GM13977 (cell line): Measurements from ENCODE around the gene TM7SF2.

Experiments
- DNase-seq: peaks from one replicate; pipeline ENCODE4 v3.0.0; 2012; ENCODE audit warnings: low spot score
- CTCF ChIP-seq: IDR thresholded peaks from 2 replicates; pipeline ENCODE4 v1.5.1; 2012; ENCODE audit warnings: mild to moderate bottlenecking, control low read depth; ENCODE audit not compliant: insufficient read depth; ENCODE audit errors: extremely low read depth, missing control alignments
- in situ Hi-C: fragments of 300-500 bp; cut with MboI; formaldehyde crosslinking; loops from one replicate; pipeline ENCODE4 v1.12.0; 2022; ENCODE audit warnings: low sequenced_read_pairs, low pct_unique_long_range_greater_than_20kb, mixed read lengths, inconsistent platforms; ENCODE audit not compliant: unreplicated experiment

TM7SF2 gene

DNA sequence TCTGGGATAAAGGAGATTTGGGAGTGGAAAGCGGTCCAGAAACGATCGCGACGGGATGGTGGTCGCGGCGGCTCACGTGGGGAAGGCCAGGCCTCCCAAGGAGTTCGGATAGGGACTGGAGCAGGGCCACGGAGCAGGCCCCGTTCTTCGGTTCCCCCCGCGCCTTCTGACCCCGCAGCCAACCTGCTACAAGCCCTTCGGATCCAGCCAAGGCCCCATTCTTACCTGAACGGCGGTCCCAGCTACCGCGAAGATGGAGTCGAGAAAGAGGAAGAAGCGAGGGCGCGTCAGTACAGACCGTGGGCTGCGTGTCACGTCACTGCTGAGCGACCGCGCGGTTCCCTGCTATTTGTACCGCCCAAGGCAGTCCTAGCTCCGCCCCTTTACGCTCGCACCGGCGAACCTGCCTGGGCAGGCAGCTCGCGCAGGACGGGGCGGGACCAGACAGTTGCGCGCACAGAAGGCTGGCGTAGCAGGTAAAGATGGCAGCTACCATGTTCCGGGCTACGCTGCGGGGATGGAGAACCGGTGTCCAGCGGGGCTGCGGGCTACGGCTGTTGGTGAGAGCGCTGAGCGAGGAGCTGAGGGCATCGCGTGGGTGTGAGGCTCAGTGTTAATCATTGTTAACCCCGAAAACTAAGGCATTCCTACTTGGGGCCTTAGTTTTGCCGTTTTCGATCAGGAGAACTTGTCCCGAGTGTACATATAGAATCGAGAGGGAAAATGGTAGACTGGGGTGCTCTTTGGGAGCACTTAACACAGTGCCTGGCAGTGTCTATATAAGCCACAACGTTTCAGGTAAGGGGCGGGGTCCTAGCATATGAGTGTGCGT, 10.4 kb downstream of the TM7SF2 start, which contains the start of the genes FAU and MRPL49:
Gene FAU (minus strand): TSS at position 270 of the 832 bp plus-strand sequence. CDS start 321 bp downstream, outside the sequence.
Gene MRPL49 (plus strand): TSS at position 457 of the 832 bp plus-strand sequence. CDS start 26 bp downstream, at position 483.
- no peak for TF ChIP-seq CTCF
- peak; percentile 97 for DNase-seq
- in situ Hi-C loops, result no loop called here

DNA sequence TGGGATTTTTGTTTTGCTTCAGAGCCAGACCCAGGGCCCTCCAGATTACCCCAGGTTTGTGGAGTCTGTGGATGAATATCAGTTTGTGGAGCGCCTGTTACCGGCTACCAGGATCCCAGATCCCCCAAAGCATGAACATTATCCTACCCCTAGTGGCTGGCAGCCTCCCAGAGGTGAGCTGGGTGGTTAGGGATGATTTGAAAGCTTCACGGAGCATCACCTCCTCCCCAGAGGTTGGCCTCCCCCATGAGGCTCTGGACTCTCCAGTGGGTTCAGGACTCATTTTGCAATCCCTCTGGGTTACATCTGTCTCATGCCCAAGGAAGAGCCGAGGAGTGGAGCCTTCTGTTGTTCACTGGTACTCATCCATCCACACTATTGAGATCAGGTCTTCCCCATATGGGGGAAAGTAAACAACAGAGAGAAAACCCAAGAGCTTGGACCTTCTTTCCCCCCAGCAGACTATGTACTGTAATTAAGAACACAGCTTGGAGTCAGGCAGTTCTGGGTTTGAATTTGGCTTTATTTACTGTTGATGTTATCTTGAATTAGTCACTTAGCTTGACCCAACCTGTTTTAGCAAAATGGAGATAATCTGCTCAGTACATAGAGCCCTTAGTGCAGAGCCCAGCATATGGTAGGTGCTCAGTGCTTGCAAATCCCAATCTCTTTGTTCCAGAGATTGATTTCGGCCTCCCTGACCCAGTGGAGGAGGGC, 13.0 kb downstream of the TM7SF2 start:
- no peak for DNase-seq
- TF ChIP-seq CTCF, result no peak
- in situ Hi-C loops, result no loop called here

DNA sequence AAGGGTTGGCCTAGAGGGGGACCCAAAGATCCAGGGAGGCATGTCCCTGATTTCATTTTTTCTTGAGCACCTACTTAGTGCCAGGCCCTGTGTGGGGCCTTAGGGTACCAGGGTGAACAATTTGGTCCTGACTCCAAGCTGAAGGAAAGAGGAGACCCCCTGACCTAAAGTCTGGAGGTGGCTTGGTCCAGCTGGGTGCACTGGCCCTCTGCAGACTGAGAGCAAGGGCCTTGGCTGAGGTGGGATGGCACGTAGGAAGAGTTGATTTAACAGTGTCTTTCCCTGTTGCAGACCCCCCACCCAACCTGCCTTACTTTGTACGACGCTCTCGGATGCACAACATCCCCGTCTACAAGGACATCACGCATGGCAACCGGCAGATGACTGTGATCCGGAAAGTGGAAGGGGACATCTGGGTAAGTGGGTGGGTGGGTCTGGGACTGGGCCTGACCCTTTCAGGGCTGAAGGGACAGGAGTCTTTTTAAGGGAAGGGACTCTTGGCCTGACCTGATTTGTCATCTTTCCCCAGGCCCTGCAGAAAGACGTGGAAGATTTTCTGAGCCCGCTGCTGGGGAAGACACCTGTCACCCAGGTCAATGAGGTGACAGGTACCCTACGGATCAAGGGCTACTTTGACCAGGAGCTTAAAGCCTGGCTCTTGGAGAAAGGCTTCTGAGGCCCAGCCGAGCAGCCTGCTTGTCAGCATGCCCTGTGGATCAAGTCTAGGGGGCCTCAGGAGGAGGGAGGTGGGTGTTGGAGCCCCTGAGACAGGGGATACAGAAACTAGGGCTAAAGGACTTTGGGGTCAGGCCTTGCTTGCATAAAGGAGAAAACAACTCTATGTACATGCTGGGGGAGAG, 13.8 kb downstream of the TM7SF2 start:
- in situ Hi-C loops, result no loop called here

GRCh38 chr11:65126624-65127274, 15.1 kb downstream of the TM7SF2 start:
- DNase-seq, result no peak
- in situ Hi-C loops, result no loop called here
- TF ChIP-seq CTCF, result no peak

More for the DNA sequence above, 13.8 kb downstream of the TM7SF2 start:
- TF ChIP-seq CTCF, result no peak
- DNase-seq, result no peak

DNA sequence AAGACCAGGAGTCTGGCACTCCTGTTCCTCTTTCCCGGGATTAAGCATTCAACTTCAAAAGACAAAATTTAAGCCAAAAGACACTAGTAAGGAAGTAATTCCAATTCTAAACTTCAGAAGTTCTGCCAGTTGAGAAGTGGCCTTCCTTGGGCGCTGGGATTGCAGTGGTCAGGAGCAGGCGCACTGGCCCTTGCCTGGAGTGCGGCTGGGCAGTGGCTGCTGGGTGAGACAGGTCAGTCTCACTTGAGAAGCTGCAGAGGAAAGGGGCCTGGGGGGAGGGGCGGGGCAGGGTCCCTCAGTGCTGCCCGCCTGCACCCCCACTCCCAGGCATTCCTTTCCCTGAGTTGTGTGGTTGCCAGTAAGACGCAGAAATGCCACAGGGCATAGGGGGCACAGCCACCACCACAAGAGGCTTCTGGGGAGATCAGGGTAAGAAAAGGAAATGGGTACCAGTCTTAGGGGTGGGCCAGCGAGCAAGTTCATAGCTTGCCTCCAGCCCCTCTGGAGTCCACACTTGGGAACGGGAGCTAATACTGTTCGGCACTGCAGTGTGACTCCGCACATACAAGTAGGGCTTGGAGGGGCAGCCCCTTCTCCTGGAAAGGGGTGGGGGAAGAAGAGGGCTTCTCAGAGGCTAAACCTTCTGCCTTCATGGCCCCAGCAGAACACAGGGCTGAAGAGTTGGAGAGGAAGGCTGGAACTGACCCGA, 16.0 kb downstream of the TM7SF2 start:
- no peak for TF ChIP-seq CTCF
- no peak for DNase-seq
- in situ Hi-C loops, result no loop called here
